ENCODE data around the gene VAPB. TPM values are rescaled to one million over a fixed set of nuclear protein-coding genes. Genes with fewer than 3 reads are reported as not detected.

VAPB gene
- total RNA-seq, 1 donor from 2014 or later = 47.6 TPM

DNA sequence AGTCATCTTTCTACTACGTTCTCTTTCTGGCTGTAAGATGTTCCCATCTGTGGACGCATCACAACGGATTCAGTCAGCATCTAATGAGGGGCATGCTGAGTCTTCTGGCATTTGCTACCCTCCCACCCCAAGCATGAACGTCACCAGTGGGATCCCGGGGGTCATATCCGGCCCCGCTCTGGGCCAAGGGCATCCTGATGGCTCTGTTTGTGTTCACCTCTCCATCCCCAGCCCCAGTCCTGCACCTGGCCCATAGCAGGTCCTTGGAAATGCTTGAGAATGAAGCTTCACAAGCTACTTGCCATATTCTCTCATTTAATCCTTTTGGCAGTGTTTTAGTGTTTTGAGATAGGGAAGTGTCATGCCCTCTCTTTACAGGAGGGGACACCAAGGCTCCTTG is 111.2 kb downstream of the VAPB start:
- Mint-ChIP-seq H3K9me3 (ENCODE audit: unreplicated experiment) (peaks cover 12% of the 10 kb centered on the region), H3K27me3 (ENCODE audit: unreplicated experiment) (no peaks in the 10 kb centered on the region), H3K4me1 (ENCODE audit: unreplicated experiment) (no peaks in the 10 kb centered on the region), H3K4me3 (ENCODE audit: unreplicated experiment) (no peak overlapping the region), H3K36me3 (ENCODE audit: unreplicated experiment) (peaks cover 2% of the 10 kb centered on the region), H3K27ac (ENCODE audit: unreplicated experiment) (no peak overlapping the region)
- TF ChIP-seq, protein P1, sequence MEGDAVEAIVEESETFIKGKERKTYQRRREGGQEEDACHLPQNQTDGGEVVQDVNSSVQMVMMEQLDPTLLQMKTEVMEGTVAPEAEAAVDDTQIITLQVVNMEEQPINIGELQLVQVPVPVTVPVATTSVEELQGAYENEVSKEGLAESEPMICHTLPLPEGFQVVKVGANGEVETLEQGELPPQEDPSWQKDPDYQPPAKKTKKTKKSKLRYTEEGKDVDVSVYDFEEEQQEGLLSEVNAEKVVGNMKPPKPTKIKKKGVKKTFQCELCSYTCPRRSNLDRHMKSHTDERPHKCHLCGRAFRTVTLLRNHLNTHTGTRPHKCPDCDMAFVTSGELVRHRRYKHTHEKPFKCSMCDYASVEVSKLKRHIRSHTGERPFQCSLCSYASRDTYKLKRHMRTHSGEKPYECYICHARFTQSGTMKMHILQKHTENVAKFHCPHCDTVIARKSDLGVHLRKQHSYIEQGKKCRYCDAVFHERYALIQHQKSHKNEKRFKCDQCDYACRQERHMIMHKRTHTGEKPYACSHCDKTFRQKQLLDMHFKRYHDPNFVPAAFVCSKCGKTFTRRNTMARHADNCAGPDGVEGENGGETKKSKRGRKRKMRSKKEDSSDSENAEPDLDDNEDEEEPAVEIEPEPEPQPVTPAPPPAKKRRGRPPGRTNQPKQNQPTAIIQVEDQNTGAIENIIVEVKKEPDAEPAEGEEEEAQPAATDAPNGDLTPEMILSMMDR (IDR thresholded peaks at IDR 0.05) = no peak
- no peak for DNase-seq (ENCODE audit: extremely low spot score, unreplicated experiment)

Other genes with a start within 250 kb of the VAPB start
- not detected in 2 replicates for gene ANKRD60, start 160.6 kb upstream of the VAPB start, total RNA-seq
- gene RAB22A, start 79.5 kb upstream of the VAPB start, total RNA-seq = 21.3 and 25.2 TPM in 2 replicates
- gene APCDD1L, start 126.2 kb downstream of the VAPB start, total RNA-seq = 2.4 and 3.1 TPM in 2 replicates

All from osteocyte (in vitro differentiated cells).